HG02642 (cell line): ENCODE measurements around the gene WSB1.
"Not testable (repeated sequence)": the region's sequence is repeated elsewhere in the genome, so short reads cannot be mapped to it uniquely, and the experiment has no call there.

Experiments
- ATAC-seq: cut with Tn5 transposase; IDR thresholded peaks from one replicate; pipeline ENCODE4 v1.9.1; 2021; ENCODE audit warnings: mild to moderate bottlenecking; ENCODE audit not compliant: unreplicated experiment, poor library complexity

WSB1 gene

DNA sequence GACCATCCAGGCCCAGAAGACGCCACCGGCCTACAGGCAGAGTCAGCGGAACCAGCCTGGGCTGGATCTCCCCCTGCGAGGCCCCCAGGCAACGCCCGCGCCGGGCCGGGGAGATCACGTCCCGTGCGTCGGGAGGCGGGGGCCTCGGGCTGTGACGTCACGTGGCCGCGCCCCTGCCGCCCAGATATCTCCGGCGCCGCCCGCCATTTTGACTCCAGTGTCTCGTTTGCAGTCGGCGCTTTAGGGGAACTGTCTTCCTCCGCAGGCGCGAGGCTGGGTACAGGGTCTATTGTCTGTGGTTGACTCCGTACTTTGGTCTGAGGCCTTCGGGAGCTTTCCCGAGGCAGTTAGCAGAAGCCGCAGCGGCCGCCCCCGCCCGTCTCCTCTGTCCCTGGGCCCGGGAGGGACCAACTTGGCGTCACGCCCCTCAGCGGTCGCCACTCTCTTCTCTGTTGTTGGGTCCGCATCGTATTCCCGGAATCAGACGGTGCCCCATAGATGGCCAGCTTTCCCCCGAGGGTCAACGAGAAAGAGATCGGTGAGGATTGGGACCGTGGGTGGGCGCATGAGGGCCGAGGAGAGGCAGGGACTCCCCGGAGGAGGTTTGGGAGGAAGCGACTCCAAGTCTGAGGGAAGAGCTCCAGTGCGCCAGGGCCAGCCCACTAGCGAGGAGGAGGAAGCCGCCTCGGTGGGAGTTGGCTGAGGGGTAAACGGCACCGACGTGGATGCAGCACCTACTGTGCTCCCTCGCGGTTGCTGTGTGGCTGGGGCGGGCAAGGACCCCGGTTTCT lies at the start of gene WSB1:
TSS of gene WSB1 (plus strand) at position 217 of the 791 bp plus-strand sequence. CDS start at position 499, 282 bp downstream.
- peak; percentile 85 for ATAC-seq

DNA sequence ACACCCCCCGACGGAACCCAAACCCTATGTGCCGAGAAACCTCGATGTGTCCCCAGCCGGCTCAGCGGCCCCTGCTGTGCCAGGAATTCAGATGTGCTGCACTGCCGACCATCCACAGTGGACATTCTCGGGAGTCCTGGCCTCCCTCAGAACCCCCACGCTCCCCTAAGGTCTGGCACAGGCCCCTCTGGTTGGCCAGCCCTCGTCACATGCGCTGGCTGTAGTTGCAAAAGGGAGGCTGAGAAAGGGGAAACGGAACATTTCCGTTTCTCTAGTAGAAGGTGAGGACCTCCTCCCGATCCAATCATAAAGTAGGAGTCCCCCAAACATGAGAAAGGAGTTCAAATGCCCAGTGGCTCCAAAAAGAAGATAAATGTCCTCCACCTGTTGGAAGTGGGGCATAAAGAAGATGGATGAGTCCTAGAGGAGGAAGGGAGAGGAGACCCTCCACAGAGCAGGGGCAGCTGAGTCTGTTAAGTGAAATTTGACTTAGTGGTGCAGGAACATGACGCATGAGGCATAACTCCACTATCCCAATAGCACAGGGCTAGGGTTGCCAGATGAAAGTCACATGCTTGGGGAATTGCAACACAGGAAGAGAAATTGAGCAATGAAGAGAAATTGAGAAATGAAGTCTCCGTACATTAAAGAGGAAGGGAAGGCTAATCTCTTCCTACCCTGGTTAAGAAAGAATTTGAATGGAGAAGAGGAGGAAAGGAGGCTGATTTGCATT lies 49.3 kb upstream of the WSB1 start:
- ATAC-seq: no peak

DNA sequence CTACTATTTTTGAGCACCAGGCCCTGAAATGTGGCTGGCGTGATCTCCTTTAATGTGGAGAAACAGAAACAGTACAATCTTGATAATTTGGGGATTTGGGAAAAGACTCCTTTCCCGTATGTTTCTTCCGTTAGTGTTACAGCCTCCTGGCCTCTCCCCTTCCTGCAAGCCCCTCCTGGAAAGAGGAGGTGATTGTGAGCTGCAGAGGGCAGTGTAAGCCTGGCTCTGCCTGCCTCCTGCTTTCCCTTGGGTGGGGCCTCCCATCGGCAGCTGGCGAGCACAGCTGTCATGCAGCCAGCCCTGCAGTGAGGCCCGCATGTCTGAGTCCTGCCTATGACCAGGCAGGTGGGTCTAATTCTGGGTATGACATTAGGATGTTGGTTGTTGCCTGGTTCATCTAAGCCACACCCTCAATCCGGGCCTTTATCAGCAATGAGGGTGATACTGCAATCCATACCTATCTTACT lies 48.7 kb upstream of the WSB1 start:
- peak; percentile 93 for ATAC-seq

GRCh38 chr17:27246537-27246936 lies 47.4 kb upstream of the WSB1 start:
- no peak for ATAC-seq

DNA sequence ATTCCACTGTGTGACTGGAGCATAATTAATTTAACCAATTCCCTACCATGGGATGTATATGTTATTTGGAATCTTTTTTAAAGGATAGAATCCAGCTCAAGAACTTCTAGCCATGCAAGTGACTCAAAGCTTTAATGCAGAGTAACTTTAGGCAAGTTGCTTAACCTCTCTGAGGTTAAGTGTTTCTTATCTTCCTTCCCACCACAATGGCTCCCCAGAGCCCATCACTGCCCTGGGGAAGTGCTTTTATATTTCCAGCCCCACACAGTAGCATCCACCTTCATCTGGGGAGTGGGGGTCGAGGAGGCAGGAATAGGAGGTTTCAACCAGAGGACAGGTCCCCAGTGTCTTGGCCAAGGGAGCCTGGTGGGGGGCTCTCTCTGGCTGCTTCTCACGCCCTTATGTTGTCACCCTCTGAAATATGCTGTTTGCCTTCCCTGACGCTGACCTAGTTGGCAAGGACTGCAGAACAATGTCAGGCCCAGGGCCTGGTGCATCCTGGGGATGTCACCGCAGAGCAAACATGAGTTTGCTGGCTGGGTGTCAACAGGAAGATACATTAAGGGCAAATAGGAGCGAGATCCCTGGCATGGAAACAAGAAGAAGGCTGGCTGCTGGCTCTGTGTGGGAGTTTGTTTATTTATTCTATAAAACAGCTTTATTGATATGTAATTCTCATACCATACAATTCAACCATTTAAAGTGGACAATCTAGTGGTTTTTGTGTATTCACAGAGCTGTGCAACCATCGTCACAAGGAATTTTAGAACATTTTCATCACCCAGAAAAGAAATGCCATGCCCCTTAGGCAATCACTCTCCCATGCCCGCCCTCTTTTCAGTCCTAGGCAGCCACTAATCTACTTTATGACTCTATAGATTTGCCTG lies 46.6 kb upstream of the WSB1 start:
- no peak for ATAC-seq

DNA sequence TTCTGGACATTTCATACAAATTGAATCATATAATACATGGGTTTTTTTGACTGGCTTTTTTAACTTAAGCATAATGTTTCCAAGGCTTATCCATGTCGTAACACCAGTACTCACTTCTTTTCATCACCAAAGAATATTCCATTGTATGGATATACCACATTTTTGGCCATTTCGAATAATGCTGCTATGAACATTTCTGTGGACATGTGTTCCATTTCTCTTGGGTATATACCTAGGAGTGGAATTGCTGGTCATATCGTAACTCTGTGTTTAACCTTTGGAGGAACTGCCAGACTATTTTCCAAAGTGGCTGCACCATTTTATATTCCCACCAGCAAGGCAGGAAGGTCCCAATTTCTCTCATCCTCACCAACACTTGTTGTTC lies 46.0 kb upstream of the WSB1 start:
- ATAC-seq: no peak

DNA sequence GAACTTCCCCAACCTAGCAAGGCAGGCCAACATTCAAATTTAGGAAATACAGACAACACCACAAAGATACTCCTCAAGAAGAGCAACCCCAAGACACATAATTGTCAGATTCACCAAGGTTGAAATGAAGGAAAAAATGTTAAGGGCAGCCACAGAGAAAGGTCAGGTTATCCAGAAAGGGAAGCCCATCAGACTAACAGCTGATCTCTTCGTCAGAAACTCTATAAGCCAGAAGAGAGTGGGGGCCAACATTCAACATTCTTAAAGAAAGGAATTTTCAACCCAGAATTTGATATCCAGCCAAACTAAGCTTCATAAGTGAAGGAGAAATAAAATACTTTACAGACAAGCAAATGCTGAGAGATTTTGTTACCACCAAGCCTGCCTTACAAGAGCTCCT lies 43.1 kb upstream of the WSB1 start:
- not testable (repeated sequence) for ATAC-seq

DNA sequence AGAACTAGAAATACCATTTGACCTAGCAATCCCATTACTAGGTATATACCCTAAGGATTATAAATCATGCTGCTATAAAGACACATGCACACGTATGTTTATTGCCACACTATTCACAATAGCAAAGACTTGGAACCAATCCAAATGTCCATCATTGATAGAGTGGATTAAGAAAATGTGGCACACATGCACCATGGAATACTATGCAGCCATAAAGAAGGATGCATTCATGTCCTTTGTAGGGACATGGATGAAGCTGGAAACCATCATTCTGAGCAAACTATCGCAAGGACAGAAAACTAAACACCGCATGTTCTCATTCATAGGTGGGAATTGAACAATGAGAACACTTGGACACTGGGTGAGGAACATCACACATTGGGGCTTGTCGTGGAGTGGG lies 39.1 kb upstream of the WSB1 start:
- ATAC-seq: not testable (repeated sequence)

DNA sequence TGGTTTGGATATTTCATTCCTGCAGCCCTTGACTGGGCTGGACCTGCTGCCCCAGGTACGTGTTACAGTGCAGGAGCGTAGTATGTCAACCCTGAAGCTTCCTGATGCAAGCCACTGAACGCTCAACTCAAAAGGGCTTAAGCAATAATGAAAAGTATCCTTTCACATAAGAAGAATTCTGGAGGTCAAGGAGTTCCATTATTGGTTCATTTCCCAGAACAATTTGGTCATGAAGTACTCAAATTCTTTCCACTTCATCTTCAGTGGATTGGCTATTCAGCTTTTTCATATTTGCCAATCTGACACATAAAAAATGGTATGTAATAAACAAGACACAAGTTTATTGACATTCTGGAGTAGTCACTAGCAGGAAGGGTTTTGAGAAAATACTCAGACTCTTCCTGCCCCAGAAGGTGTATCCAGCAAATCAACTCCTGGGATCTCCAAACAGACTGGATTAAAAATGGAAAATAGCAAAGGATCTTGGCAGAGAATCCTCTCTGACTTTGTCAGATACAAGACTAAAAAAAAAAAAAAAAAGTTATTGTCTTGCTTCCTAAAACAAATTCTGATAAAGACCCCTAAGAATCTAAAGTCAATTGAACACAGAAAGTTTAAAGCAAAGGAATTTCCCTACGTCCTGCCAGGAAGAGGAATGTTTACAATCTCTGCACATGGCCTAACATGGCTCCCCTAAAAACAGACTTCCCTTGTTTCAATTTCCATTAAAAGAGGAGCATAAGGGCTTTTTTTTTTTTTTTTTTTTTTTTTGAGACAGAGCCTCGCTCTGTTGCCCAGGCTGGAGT lies 37.5 kb upstream of the WSB1 start:
- no peak for ATAC-seq

- no peak for ATAC-seq
Measured at GRCh38 chr17:27257031-27257357, 36.9 kb upstream of the WSB1 start.

DNA sequence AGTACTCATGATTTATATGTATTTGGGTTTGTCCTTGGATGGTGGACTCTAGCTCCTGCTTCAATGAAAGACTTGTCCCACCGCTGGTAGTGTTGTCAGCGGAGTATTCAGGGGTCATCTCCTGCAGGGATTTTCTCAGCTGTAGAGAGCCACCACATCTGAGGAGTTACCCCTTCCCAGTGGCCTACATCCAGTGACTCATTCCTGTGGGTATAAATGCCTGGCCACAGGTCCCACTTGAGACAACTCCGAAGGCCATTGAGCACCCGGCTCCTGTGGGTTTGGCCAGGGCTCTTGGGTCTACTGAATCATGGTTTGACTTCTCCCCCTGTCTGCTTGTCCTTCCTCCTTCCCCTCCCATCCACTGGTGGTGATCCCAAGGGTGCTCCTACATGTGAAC lies 34.6 kb upstream of the WSB1 start:
- ATAC-seq: no peak

DNA sequence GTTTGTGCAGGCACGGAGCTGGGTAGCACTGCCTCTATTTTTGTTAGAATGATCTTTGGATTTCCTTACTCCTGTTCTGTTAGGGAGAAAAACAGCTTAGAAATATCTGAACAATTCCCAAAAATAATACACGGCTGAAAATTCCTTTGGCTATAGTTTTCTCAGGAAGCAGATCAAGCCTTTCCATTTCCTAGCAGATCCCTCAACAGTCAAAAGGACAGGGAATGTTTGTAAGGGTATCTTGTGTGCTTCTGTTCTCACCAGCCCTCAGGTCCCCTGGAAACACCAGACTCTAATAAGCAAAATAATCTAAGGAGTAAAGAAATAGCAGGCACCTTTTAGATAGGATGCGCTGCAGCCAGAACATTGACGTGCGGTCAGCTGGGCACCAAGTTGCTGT lies 30.5 kb upstream of the WSB1 start:
- no peak for ATAC-seq

- ATAC-seq: no peak
Measured at GRCh38 chr17:27264068-27264812, 29.7 kb upstream of the WSB1 start.

DNA sequence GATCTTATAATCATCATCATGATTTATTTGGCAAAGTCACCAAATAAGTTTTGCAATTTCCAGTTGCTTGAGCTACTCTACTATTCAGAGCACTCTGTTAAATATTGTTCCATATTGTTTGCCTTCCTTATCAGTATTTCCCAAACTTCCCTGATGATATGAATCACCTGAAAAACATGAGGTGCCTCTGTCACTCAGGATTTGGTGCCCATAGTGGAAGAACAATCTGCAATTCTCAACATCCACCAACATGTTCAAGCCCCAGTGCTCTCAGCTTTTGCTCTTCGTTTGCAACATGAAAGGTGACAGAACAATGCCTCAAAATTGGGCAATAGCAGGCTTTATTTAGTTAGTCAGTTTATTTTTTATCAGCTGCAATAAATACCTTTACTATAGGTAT lies 28.6 kb upstream of the WSB1 start:
- no peak for ATAC-seq

- no peak for ATAC-seq
Measured at GRCh38 chr17:27266228-27266627, 27.7 kb upstream of the WSB1 start.

DNA sequence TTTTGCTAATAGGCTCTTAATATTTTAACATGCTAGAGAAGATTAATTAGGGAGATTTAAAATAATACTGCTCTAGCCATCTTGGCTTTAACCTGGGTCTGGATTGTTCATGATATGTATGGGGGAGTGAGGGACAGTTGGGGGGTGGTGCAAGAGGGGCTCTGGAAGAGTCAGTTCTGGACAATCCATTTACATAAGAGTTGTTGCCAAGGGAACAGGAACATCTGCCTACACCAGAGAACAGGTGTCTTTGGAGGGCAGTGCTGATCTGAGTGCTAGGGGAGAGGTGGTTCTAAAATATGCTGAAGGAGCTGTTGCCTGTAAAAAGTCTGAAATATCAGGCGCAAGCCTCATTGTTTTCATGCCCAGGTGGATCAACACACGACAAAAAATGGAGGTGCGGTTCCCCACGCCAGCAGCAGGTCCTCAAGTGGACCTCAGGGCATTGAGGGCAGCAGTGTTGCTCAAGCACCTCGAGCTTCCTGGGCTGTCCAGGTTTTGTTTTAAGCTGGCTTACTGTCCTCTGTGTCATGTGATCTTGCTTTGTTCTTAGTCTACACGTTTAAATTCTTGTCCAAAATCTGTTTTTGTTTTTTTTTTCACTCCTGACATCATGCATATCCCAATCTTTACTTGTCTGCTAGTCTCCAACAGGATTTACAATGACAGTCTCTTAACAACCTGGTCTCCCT lies 25.4 kb upstream of the WSB1 start:
- no peak for ATAC-seq

- ATAC-seq: no peak
Measured at GRCh38 chr17:27269201-27269600, 24.7 kb upstream of the WSB1 start.

GRCh38 chr17:27269974-27270373 lies 23.9 kb upstream of the WSB1 start:
- ATAC-seq: no peak

DNA sequence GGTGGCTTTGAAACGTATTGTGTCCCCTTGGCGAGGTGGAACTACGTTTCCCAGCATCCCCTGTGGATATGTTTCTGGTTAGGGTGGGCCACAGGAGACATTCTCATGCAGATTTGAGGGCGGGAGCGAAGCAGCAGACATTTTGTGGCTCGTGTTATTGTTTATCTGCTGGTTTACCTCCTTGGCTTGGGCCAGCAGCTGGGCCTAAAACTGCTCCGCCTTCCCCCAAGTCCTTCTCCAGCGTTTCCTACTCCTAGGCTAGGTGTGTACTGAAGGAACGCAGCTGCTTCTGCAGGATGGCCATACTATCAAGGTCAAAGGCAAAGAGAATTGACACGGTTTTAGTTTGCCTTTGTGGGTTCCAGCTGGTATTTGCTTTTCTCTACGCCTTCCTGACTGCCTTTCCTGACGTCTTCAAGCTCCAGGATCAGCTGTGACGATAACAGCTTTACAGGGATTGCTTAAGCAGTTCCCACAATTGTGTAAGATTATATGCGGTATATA lies 17.2 kb upstream of the WSB1 start:
- no peak for ATAC-seq
